SJCRH30 (cell line): ENCODE measurements around the gene VAPA. TPM values are rescaled to one million over a fixed set of nuclear protein-coding genes. Genes with fewer than 3 reads are reported as not detected.

Experiments
- DNase-seq, 2 experiments: peaks; one replicate each; pipeline ENCODE4 v3.0.0-alpha.2; 2015 to 2020
- H3K27ac ChIP-seq: fragments of 250-450 bp; sonication (Bioruptor Pico); 2 replicates; pipeline ENCODE4 v1.5.1; 2020; ENCODE audit warnings: mild to moderate bottlenecking, moderate library complexity
- H3K27me3 ChIP-seq: fragments of 250-450 bp; sonication (Bioruptor Pico); 2 replicates; pipeline ENCODE4 v1.5.1; 2020; ENCODE audit warnings: mild to moderate bottlenecking, moderate library complexity
- H3K36me3 ChIP-seq: fragments of 250-450 bp; sonication (Bioruptor Pico); 2 replicates; pipeline ENCODE4 v1.5.1; 2020; ENCODE audit warnings: mild to moderate bottlenecking, moderate library complexity
- H3K4me1 ChIP-seq: fragments of 250-450 bp; sonication (Bioruptor Pico); 2 replicates; pipeline ENCODE4 v1.5.1; 2020; ENCODE audit warnings: mild to moderate bottlenecking, moderate library complexity
- H3K4me3 ChIP-seq: fragments of 250-450 bp; sonication (Bioruptor Pico); 2 replicates; pipeline ENCODE4 v1.5.1; 2020; ENCODE audit warnings: mild to moderate bottlenecking, moderate library complexity
- H3K9me3 ChIP-seq: fragments of 250-450 bp; sonication (Bioruptor Pico); replicated peaks from 2 replicates; pipeline ENCODE4 v1.5.1; 2020; ENCODE audit warnings: mild to moderate bottlenecking, moderate library complexity
- total RNA-seq: library from RNA; depleted of rRNA; stranded (reverse); fragments of >200 nt; shearing (Covaris generic); gene quantifications from 2 replicates; pipeline ENCODE4 v1.2.3, GENCODE V29; 2014

The VAPA gene
- total RNA-seq, 1 experiment from 2014 or later: 154 TPM

DNA sequence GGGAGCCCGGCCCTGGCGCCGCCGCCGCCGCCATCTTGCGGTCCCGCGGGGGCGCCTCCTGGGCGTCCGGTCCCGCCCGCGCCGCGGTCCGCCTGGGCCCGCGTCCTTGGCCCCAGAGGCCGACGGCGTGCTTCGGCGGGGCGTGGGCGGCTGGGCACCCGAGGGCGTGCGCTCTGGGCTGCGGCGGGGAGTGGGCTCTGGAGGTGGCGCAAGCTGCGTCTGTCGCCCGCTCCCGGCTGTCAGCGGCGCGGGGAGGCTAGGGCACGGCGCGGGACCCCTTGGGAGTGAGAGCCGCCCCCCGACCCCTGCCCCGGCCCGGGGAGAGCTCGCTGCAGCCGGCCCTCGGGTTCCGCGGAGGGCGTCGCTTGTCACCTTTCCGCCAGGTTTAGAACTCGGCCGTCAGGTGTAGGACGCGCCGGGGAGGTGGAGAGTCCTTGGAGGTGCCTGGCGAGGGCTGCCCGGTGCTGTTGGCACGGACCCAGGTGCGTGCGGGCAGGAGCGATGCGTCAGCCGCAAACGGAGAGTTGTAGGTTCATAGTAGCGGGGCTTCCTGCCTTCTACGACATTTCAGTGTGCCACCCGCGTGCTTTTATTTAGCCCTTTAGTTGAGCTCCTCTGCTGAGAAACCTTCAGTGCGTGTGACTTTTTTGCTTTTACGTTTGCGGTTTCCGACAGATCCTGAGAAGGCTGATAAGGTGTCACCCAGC is 921 bp downstream of the VAPA start:
- Histone ChIP-seq H3K27me3 (no peaks in the 10 kb centered on the region), H3K36me3 (no peaks in the 10 kb centered on the region), H3K4me1 (peaks cover 3% of the 10 kb centered on the region; the same call in 1 of the 2 replicates), H3K27ac (peak overlapping the region; percentile 54; the same call in 1 of the 2 replicates), H3K9me3 (no peaks in the 10 kb centered on the region), H3K4me3 (peak overlapping the region; percentile 98)
- DNase-seq: peak; percentile 29 to 46

DNA sequence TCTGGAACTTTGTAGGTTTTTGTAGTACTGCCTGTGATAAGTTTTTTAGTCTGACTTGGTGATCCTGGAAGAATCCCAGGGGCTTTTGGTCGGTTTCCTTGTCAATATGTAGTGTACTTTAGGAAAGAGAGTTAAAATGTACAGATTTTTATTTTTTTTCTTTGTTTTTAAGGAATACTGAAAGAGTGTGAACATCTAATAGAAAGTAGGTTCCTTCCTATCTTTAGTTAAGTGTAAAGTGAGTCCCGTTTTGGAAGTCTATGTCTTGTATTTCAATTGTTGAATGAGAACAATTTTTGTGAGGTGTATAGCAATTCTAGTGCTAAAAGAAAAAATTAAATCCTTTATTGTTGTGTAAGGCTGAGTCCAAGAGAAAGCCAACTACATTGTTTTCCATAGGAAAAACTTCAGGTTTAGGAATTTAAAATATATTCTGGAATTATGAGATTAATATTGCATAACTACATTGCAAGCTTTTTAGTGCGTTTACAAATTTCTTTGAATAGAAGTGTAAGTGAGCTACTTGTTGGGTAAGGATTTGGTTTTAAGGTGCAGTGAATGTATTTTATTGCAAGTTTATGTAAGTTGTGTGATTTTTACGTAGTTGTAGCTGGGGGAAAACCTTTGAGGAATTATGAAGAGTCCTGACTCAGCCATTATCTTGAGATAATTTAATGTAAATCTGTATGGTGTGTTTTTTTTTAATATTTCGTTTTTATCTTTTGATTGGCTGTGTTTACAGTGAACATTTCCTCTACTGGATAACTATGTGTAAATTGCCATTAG is 1.7 kb downstream of the VAPA start:
- Histone ChIP-seq H3K9me3 (no peaks in the 10 kb centered on the region), H3K4me1 (peaks cover 3% of the 10 kb centered on the region; the same call in 1 of the 2 replicates), H3K27me3 (no peaks in the 10 kb centered on the region), H3K36me3 (no peaks in the 10 kb centered on the region), H3K4me3 (peak overlapping the region; percentile 98), H3K27ac (peak overlapping the region; percentile 54; the same call in 1 of the 2 replicates)
- no peak for DNase-seq

DNA sequence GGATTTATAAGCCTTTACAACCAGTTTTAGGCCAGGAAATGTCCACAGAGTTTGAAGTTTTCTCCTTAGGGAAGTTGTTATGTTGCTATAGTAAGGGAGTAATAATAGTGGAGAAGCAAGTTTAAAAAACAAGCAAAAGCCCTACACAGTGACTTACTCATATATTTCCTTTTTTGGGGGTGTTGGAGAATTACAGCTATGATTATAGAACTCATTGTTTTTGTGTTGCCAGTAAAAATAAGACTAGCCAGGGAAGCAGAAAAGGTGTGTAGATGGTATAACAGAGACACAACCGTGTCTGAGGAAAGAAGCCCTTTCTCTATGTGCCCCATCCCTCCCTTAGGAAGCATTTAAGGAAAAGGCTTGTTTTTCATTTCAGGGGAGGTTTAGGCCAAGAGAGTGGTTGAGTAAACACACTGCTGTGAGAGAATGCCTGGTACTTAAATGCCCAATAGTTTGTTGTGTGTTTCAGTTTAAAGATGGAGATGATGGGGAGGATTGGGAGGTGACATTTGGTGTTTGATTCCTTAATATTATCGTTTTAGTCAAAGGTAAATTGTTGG is 2.3 kb downstream of the VAPA start:
- Histone ChIP-seq H3K4me3 (no peak overlapping the region), H3K27ac (no peak overlapping the region), H3K27me3 (no peaks in the 10 kb centered on the region), H3K4me1 (peaks cover 3% of the 10 kb centered on the region; the same call in 1 of the 2 replicates), H3K36me3 (no peaks in the 10 kb centered on the region), H3K9me3 (no peaks in the 10 kb centered on the region)
- DNase-seq: no peak

DNA sequence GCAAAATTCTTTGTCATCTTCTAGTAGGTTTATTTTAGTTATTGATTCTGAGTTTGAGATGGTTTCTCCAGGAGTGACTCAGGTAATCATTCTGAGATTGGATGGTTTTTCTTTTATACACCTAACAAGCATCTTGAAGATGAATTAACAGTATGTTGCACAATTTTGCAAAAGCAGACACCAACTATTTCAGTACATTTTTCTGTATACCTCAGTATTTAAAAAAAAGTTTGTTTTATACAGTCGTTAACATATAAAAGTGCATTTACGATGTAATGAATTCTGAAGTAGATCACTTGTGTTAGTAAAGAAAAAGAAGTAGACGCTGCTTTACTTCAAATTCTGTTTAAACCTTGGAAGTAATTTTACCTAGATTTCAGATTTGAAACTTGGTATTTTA is 3.0 kb downstream of the VAPA start:
- Histone ChIP-seq H3K27ac (no peak overlapping the region), H3K4me3 (no peak overlapping the region), H3K36me3 (no peaks in the 10 kb centered on the region), H3K27me3 (no peaks in the 10 kb centered on the region), H3K4me1 (peaks cover 3% of the 10 kb centered on the region; the same call in 1 of the 2 replicates), H3K9me3 (no peaks in the 10 kb centered on the region)
- no peak for DNase-seq

DNA sequence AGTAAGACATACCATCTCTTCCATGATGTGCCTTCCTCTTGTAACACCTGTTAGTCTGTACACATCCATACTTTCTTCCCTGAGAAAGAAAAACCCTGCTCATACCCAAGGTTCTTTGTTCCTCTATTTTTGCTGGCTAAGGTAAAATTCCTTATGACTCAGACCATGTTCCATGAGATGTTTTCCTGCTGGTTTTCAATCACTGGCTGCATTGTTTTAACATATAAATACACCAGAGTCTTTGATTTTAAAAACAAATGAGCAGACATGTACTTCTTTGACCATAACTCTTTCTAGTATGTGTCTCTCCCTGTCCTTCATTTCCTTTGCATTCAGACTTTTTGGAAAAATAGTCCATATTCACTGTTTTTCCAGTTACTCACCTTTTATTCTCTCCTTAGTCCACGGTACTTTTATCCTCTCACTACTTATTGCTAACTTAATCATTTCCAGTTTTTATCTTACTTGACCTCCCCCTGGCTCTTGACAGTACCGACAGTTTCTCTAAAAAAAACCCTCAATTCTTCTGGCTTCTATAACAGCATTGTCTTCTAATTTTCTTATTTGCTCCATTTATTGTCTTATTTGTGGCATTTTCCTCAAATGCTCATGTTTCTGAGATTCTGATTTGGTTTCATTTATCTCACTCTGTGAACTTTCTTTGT is 4.3 kb downstream of the VAPA start:
- peaks cover 3% of the 10 kb centered on the region; the same call in 1 of the 2 replicates for H3K4me1 ChIP-seq
- no peak overlapping the region for H3K27ac ChIP-seq
- H3K27me3 ChIP-seq: no peaks in the 10 kb centered on the region
- no peak overlapping the region for H3K4me3 ChIP-seq
- peak in 1 of 2 experiments; percentile 42 for DNase-seq
- no peaks in the 10 kb centered on the region for H3K36me3 ChIP-seq
- no peaks in the 10 kb centered on the region for H3K9me3 ChIP-seq

DNA sequence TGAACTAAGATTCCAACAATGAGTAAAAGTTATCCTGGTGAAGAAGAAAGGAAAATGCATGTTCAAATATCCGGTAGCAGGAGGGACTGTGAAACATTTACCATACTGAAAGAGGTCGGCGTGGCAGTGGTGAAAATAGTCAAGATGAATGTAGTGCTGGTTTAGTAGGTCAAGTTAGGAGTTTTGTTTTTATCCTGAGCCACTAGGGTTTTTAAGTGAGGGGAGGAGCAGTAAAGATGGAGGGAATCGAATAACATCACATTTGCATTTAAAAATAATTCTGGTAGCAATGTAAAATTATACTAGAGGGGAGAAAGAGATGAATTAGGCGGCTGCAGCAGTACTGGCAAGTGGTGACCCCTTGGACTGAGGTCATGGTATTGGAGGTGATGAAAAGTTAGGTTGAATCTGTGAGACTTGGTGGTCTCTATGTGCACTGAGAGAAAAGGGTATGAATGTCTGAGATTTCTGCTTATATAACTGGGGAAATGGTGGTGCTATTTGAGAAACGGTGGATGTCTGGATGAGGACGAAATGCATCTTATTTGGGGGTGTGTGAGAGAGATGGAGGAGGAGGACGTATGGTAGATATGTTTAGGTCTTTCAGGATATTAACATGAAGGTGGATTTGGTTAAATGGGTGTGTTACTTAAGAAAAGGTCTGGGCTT is 5.9 kb downstream of the VAPA start:
- Histone ChIP-seq H3K9me3 (no peaks in the 10 kb centered on the region), H3K27ac (no peak overlapping the region), H3K27me3 (no peaks in the 10 kb centered on the region), H3K36me3 (no peaks in the 10 kb centered on the region), H3K4me3 (no peak overlapping the region), H3K4me1 (peaks cover 5% of the 10 kb centered on the region; the same call in 1 of the 2 replicates)
- DNase-seq: no peak

DNA sequence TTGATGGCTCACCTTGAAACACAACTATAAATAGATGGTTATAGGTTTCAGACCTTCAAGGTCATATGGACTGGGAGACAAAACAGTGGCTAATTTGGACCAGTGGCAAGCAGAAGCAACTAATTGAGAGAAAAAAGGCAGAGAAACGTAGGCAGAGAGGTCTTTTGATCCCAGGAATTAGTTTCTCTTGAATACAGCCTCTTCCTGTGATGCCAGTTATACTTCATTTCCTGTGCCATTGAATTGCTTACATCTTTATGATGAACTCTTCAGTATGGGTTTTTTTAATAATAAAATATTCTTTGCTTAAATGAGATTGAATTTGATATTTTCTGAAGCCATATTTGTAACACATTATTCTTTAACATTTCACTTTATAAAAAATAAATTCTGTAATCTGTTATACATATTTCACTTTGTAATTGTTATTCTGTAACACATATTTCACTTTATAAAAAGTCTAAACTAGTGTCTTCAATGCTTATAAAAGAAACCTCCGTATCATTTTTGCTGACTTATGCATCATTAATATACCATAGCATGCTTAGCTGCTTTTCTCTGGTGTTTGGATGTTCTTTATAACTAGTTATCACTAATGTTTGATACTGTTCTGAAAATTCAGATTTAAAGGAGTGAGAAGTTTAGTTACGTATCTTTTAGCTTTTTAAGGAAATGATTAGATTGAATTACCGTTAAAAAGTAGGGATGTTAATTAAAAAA is 8.9 kb downstream of the VAPA start:
- no peaks in the 10 kb centered on the region for H3K9me3 ChIP-seq
- H3K4me3 ChIP-seq: no peak overlapping the region
- peaks cover 21% of the 10 kb centered on the region for H3K4me1 ChIP-seq
- no peaks in the 10 kb centered on the region for H3K27me3 ChIP-seq
- H3K36me3 ChIP-seq: no peaks in the 10 kb centered on the region
- no peak for DNase-seq
- H3K27ac ChIP-seq: no peak overlapping the region

DNA sequence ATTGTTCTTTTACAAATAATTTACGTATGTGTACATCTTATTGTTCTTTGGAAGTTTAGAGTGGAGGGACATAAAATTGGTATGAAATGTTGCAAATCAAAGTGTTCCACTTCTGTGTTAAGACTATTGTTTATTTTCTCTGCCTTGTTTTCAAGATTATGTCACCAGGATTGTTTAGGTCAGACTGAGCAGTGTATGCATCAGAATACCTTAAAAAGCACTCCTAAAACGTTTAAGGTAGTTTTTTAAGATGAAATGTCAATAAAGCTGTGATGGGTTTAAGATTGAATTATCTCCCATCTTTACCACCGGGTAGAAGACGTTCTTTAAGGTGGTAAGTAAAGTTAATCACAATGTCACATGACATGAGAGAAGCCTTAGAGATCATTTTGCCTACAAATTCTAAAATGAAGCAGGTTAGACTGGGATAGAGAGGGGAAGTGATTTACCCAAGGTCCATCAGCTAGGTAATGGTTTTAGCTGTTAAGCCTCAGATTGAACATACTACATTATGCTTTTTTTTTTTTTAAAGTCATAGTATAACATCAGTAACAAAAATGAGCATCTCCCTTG is 10.6 kb downstream of the VAPA start:
- DNase-seq: no peak
- H3K27me3 ChIP-seq: no peaks in the 10 kb centered on the region
- H3K4me1 ChIP-seq: peaks cover 29% of the 10 kb centered on the region
- no peak overlapping the region for H3K27ac ChIP-seq
- H3K4me3 ChIP-seq: no peak overlapping the region
- H3K9me3 ChIP-seq: no peaks in the 10 kb centered on the region
- H3K36me3 ChIP-seq: no peaks in the 10 kb centered on the region

DNA sequence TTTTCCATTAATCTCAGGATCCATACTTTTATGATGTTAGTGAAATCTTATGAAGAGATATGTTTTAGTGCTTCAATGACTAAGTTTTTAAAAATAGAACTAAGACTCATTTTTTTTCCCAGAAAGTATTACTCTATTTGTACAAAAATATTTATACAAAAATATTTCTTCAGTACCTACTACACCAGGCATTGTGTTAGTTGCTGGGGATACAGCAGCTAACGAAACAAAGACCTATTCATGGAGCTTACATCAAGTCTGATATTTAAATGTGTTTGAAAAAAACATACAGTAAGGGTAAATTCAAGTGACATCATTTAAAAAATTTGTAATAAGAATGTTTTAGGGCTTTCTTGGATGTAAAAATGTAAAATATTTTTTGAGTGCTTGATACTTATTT is 11.6 kb downstream of the VAPA start:
- Histone ChIP-seq H3K4me1 (peaks cover 29% of the 10 kb centered on the region), H3K36me3 (no peaks in the 10 kb centered on the region), H3K4me3 (no peak overlapping the region), H3K9me3 (no peaks in the 10 kb centered on the region), H3K27ac (no peak overlapping the region), H3K27me3 (no peaks in the 10 kb centered on the region)
- DNase-seq: no peak

DNA sequence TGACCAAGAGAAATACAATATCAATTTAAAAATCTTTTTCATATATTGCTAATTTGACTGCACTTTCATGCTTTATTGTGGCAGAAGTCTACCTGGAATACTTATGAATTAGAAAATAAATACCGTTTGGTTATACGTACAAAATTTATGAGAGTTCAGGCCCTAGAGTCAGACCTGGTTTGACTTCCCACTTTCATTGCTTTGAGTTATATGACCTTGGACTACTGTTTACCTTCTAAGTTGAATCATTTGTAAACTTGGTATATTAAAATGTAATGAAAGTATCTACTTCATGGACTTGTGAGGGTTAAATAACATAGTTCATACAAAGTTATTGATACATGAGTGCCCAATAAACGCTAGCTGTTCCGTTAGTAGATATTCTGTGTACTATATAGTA is 12.0 kb downstream of the VAPA start:
- Histone ChIP-seq H3K4me3 (no peak overlapping the region), H3K4me1 (peaks cover 29% of the 10 kb centered on the region), H3K36me3 (no peaks in the 10 kb centered on the region), H3K9me3 (no peaks in the 10 kb centered on the region), H3K27me3 (no peaks in the 10 kb centered on the region), H3K27ac (no peak overlapping the region)
- DNase-seq: no peak

DNA sequence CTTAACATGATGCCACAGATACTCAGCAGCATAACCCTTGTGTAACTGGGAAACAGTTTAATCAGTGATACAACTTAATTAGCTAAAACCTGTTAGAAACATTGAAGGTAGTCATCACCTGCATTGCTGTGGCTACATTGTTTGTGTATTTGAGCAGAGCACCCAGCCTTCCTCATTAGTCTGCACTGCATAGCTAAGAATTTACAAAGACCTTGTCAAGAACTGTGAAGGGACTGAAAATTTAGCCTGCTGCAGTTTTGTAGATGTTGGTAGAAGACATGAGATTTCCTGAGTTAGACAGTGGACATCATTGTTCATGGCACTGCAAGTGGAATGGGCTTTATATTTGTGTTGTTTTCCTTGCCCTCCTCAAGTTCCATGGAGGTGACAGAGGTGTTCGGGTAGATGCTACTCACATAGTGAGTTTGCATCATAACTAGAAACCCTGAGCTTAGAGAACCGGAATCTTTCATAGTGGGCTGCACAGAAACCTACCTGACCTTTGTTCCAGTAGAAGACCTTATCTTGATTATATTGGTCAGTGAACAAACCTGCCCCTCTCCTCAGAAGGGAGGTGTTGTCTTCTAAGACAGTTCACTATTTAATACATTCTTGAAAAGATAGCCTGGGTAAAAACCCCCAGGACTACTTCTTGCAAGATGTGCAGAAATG is 12.5 kb downstream of the VAPA start:
- no peak for DNase-seq
- Histone ChIP-seq H3K4me1 (peaks cover 29% of the 10 kb centered on the region), H3K27me3 (no peaks in the 10 kb centered on the region), H3K27ac (no peak overlapping the region), H3K36me3 (no peaks in the 10 kb centered on the region), H3K9me3 (no peaks in the 10 kb centered on the region), H3K4me3 (no peak overlapping the region)

DNA sequence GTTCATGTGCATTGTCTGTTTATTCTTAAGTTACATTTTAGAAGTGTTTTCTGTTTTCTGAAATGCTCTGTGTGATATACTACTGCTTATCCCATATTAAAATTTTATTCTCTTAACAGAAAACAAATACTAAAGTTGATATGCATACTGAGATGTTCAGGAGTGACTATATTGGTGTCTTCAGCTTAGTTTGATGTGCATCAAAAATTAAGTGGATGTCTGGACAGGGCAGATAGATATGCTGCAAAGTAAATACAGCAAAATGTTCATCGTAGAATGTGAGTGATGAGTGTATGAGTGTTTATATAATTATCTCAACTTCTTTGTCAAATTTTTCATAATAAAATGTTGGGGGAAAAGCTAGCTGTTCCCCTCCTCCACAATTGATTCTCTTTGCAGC is 13.2 kb downstream of the VAPA start:
- DNase-seq: no peak
- H3K4me3 ChIP-seq: no peak overlapping the region
- no peaks in the 10 kb centered on the region; the same call in 1 of the 2 replicates for H3K36me3 ChIP-seq
- H3K27me3 ChIP-seq: no peaks in the 10 kb centered on the region
- peaks cover 29% of the 10 kb centered on the region for H3K4me1 ChIP-seq
- peak overlapping the region; percentile 78 for H3K27ac ChIP-seq
- no peaks in the 10 kb centered on the region for H3K9me3 ChIP-seq

DNA sequence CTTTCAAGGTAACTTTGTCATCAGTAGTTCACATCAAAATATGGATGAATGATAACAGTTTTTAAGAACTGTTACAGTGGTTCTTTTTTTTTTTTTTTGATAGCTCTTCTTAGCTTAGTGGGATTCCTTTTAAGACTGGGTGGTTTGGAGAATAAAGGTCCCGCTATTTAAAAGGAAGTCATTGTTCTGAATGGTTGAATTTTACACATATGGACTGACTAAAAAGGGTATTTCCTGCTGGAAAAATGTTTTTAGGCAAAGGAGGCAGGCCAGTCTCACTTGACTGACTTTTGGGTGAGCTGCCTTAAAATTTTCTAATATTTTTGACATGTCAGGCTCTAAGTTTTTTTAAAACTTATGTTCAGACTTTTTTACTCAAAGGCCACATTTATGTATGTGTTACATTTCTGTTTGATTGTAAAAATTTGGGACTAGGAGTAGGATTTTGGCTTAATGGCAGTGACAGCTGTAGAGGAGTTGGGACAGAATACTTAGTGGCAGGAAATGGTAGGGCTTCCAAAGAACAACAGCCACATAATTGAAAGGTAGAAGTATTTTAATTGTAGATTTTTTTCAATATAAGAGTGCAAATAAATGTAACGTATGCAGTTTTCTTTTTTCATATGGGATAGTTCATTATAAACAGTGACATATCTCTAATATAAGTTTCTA is 13.7 kb downstream of the VAPA start:
- Histone ChIP-seq H3K27ac (peak overlapping the region; percentile 78), H3K27me3 (no peaks in the 10 kb centered on the region), H3K9me3 (no peaks in the 10 kb centered on the region), H3K36me3 (peaks cover 2% of the 10 kb centered on the region; the same call in 1 of the 2 replicates), H3K4me3 (no peak overlapping the region), H3K4me1 (peaks cover 29% of the 10 kb centered on the region)
- peak; percentile 11 to 58 for DNase-seq
